Panc1 (cell line): ENCODE data around the gene CACNA1A. TPM values are rescaled to one million over a fixed set of nuclear protein-coding genes. Genes with fewer than 3 reads are reported as not detected.

Experiments used
- ATAC-seq: fragments of 200-7000 bp; cut with Tn5 transposase; 2 replicates; pipeline ENCODE4 v1.9.1; 2020; ENCODE audit warnings: mild to moderate bottlenecking, moderate library complexity
- BruUV-seq: library from RNA; stranded (reverse); fragments of 400-500 nt; replicated peaks from 2 replicates; lab custom pipeline; 2021; lab: Mats Ljungman, UMichigan
- CTCF ChIA-PET: fragments of 300-600 bp; sonication (Branson Sonifier 250); formaldehyde crosslinking; loops from one replicate; lab custom pipeline; 2022; ENCODE audit warnings: antibody characterized with exemption; lab: Charles Lee
- POLR2A ChIA-PET: fragments of 300-600 bp; sonication (Branson Sonifier 250); formaldehyde crosslinking; loops from one replicate; lab custom pipeline; 2022; ENCODE audit warnings: antibody characterized with exemption; lab: Charles Lee
- DNase-seq: peaks from one replicate; pipeline ENCODE4 v3.0.0-alpha.2; 2010; ENCODE audit warnings: low read depth, low spot score
- H3K27ac ChIP-seq: 2 replicates; pipeline ENCODE4 v1.5.1; 2011; ENCODE audit warnings: mild to moderate bottlenecking, low read length, inconsistent platforms
- H3K27me3 ChIP-seq: fragments of 200-500 bp; sonication (Bioruptor generic); 2 replicates; pipeline ENCODE4 v1.6.0; 2014; ENCODE audit warnings: low read length, inconsistent platforms; ENCODE audit not compliant: control insufficient read depth, insufficient read depth
- H3K36me3 ChIP-seq: fragments of 200-500 bp; sonication (Bioruptor generic); 2 replicates; pipeline ENCODE4 v1.5.1; 2014; ENCODE audit warnings: inconsistent platforms, mild to moderate bottlenecking, low read length, moderate library complexity; ENCODE audit not compliant: control insufficient read depth, insufficient read depth
- H3K4me1 ChIP-seq: 2 replicates; pipeline ENCODE4 v1.5.1; 2011; ENCODE audit warnings: inconsistent platforms, mild to moderate bottlenecking, low read length, moderate library complexity; ENCODE audit not compliant: control insufficient read depth, insufficient read depth
- H3K4me3 ChIP-seq, 2 experiments: 2 replicates each; pipeline ENCODE4 v1.5.1; 2011 to 2012; ENCODE audit warnings: low read depth in 2 of 2, low read length in 2 of 2, mild to moderate bottlenecking in 2 of 2, inconsistent platforms in 1 of 2, moderate library complexity in 1 of 2
- H3K9me3 ChIP-seq: fragments of 200-500 bp; sonication (Bioruptor generic); 2 replicates; pipeline ENCODE4 v1.5.1; 2014; ENCODE audit warnings: low read depth, mild to moderate bottlenecking, inconsistent platforms, low read length, moderate library complexity; ENCODE audit not compliant: control insufficient read depth, insufficient read depth
- POLR2AphosphoS5 ChIP-seq: IDR thresholded peaks from 2 replicates; pipeline ENCODE4 v1.6.1; 2012; ENCODE audit warnings: mild to moderate bottlenecking, low read depth, low read length, moderate library complexity
- SIN3A ChIP-seq: IDR thresholded peaks from 2 replicates; pipeline ENCODE4 v1.6.1; 2012; ENCODE audit warnings: low read depth, mild to moderate bottlenecking, low read length, moderate library complexity, borderline replicate concordance; ENCODE audit not compliant: insufficient read depth
- TCF7L2 ChIP-seq: IDR thresholded peaks from 2 replicates; pipeline ENCODE4 v1.6.1; 2011; ENCODE audit warnings: mild to moderate bottlenecking, low read depth, low read length, inconsistent platforms
- in situ Hi-C: cut with HindIII; loops from 2 replicates; pipeline ENCODE4 v1.10.0; 2016; ENCODE audit warnings: low sequenced_read_pairs, low pct_unique_long_range_greater_than_20kb
- intact Hi-C: fragments of 100-400 bp; cut with micrococcal nuclease; formaldehyde crosslinking; loops from one replicate; pipeline ENCODE4 v1.10.0; 2022; ENCODE audit not compliant: unreplicated experiment
- total RNA-seq: library from RNA; stranded (reverse); gene quantifications from one replicate; pipeline ENCODE4 v1.2.1, GENCODE V29; 2021; ENCODE audit not compliant: unreplicated experiment
- TF ChIP-seq, protein P1 (sequence below), 2 experiments: IDR thresholded peaks; 2 replicates each; pipeline ENCODE4 v1.6.1; 2011 to 2012; ENCODE audit warnings: low read depth in 2 of 2, control low read depth in 1 of 2, low read length in 1 of 2, mild to moderate bottlenecking in 1 of 2, moderate library complexity in 1 of 2; ENCODE audit not compliant: insufficient read depth in 1 of 2
- TF ChIP-seq, protein P2 (sequence below): fragments of 450-650 bp; IDR thresholded peaks from 2 replicates; pipeline ENCODE4 v1.5.1; 2017; ENCODE audit warnings: mild to moderate bottlenecking

Gene CACNA1A
- total RNA-seq, 1 experiment from 2014 or later = 0.51 TPM

DNA sequence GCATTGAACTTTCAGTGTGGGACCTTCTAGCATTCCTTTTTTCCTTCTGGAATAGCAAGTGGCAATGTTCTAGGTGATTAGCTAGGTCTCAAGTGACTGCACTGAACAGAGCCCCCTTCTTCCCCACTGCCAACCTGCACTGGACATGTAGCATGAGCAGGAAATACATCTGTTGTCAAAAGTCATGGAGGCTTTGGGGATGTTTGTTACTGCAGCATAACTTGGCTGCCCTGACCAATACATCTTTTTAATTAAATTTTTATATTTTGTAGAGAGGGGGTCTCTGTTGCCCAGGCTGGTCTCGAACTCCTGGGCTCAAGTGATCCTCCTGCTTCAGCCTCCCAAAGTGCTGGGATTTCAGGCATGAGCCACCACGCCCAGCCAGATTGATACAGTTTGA, 163.6 kb downstream of the CACNA1A start:
- Histone ChIP-seq H3K4me3 (no peak overlapping the region), H3K27me3 (no peaks in the 10 kb centered on the region), H3K9me3 (no peaks in the 10 kb centered on the region), H3K4me1 (no peaks in the 10 kb centered on the region), H3K36me3 (no peaks in the 10 kb centered on the region), H3K27ac (no peak overlapping the region)
- no TSS peak for BruUV-seq
- POLR2A ChIA-PET = interaction anchor here (0.7 kb wide), 1 partner anchor 150 kb away, joined by 4 read pairs; no protein-coding TSS in a partner anchor
- CTCF ChIA-PET = no interaction called here
- intact Hi-C loops (no loop called here), in situ Hi-C loops (no loop called here)
- DNase-seq (no peak), ATAC-seq (no peak)
- no peak for TF ChIP-seq SIN3A
- TF ChIP-seq, protein P1, sequence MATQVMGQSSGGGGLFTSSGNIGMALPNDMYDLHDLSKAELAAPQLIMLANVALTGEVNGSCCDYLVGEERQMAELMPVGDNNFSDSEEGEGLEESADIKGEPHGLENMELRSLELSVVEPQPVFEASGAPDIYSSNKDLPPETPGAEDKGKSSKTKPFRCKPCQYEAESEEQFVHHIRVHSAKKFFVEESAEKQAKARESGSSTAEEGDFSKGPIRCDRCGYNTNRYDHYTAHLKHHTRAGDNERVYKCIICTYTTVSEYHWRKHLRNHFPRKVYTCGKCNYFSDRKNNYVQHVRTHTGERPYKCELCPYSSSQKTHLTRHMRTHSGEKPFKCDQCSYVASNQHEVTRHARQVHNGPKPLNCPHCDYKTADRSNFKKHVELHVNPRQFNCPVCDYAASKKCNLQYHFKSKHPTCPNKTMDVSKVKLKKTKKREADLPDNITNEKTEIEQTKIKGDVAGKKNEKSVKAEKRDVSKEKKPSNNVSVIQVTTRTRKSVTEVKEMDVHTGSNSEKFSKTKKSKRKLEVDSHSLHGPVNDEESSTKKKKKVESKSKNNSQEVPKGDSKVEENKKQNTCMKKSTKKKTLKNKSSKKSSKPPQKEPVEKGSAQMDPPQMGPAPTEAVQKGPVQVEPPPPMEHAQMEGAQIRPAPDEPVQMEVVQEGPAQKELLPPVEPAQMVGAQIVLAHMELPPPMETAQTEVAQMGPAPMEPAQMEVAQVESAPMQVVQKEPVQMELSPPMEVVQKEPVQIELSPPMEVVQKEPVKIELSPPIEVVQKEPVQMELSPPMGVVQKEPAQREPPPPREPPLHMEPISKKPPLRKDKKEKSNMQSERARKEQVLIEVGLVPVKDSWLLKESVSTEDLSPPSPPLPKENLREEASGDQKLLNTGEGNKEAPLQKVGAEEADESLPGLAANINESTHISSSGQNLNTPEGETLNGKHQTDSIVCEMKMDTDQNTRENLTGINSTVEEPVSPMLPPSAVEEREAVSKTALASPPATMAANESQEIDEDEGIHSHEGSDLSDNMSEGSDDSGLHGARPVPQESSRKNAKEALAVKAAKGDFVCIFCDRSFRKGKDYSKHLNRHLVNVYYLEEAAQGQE (IDR thresholded peaks at IDR 0.05; ENCODE audit: insufficient read depth in 1 of 2, low read depth in 2 of 2, low read length in 1 of 2) = no peak

DNA sequence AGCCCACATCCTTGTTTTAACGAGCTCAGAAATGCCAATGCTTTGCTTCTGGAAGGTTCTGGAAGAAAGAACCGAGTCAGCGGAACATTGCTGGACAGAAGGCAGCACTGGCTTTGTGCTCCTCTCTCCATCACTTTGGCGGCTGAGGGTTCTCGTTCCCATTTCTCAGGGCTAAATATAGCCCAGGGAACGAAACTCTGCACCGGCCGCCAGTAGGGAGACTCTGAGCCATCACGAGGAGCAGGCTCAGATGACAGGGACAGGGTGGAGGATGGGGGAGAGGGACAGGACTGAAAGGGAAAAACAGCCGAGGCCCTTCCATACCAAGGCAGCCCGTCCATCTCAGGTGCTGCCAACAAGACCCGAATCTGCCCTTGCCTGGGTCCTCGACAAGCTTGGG, 166.4 kb downstream of the CACNA1A start:
- H3K27me3 ChIP-seq = no peaks in the 10 kb centered on the region
- BruUV-seq = no TSS peak

More for the DNA sequence above, 166.4 kb downstream of the CACNA1A start:
- ATAC-seq = no peak
- DNase-seq = no peak
- TF ChIP-seq, protein P2, sequence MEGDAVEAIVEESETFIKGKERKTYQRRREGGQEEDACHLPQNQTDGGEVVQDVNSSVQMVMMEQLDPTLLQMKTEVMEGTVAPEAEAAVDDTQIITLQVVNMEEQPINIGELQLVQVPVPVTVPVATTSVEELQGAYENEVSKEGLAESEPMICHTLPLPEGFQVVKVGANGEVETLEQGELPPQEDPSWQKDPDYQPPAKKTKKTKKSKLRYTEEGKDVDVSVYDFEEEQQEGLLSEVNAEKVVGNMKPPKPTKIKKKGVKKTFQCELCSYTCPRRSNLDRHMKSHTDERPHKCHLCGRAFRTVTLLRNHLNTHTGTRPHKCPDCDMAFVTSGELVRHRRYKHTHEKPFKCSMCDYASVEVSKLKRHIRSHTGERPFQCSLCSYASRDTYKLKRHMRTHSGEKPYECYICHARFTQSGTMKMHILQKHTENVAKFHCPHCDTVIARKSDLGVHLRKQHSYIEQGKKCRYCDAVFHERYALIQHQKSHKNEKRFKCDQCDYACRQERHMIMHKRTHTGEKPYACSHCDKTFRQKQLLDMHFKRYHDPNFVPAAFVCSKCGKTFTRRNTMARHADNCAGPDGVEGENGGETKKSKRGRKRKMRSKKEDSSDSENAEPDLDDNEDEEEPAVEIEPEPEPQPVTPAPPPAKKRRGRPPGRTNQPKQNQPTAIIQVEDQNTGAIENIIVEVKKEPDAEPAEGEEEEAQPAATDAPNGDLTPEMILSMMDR = no peak
- TF ChIP-seq SIN3A (no peak), TCF7L2 (no peak), POLR2AphosphoS5 (no peak)
- TF ChIP-seq, protein P1 (IDR thresholded peaks at IDR 0.05; ENCODE audit: insufficient read depth in 1 of 2, low read depth in 2 of 2, low read length in 1 of 2) = no peak
- intact Hi-C loops (no loop called here), in situ Hi-C loops (no loop called here)
- Histone ChIP-seq H3K4me3 (no peak overlapping the region), H3K27ac (no peak overlapping the region), H3K36me3 (peaks cover 6% of the 10 kb centered on the region; the same call in 1 of the 2 replicates), H3K9me3 (no peaks in the 10 kb centered on the region), H3K4me1 (no peaks in the 10 kb centered on the region)
- POLR2A ChIA-PET = interaction anchor here (0.7 kb wide), 1 partner anchor 29 kb away, joined by 4 read pairs; no protein-coding TSS in a partner anchor
- CTCF ChIA-PET = no interaction called here
